Esophagus squamous epithelium (tissue), 4 donors: ENCODE measurements around the gene COL26A1.

Source experiments
- POLR2A ChIP-seq, 4 donors: fragments of 450-650 bp; IDR thresholded peaks; one replicate each; pipeline ENCODE4 v1.6.1; 2017; ENCODE audit warnings: antibody characterized with exemption in 4 of 4, mild to moderate bottlenecking in 4 of 4, moderate library complexity in 3 of 4
- TF ChIP-seq, protein P1 (sequence below), 6 experiments: fragments of 450-650 bp in 4 of 6; fragments of 200-600 bp in 2 of 6; sonication (generic) in 2 of 6; IDR thresholded peaks; one replicate each; pipeline ENCODE4 v1.5.1; 2016 to 2019; ENCODE audit warnings: antibody characterized with exemption in 6 of 6, mild to moderate bottlenecking in 4 of 6, moderate library complexity in 4 of 6

DNA sequence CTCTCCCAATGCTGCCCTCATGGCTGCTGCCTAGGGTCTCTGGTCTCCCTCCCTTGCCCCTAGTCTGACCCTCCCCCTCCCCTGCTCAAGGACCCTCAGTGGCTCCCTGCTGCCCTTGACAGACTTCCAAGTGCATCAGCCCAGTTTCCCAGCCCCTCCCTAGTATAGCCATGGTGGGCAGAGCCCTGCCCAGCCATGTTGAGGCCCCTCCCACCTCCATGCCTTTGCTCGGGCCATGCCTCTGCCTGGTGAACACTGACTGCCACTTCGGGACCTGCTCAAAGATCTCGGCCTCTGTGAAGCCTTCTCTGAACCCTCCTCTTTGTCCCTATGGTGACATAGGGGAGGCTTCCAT lies 193.2 kb downstream of the COL26A1 start:
- TF ChIP-seq, protein P1, sequence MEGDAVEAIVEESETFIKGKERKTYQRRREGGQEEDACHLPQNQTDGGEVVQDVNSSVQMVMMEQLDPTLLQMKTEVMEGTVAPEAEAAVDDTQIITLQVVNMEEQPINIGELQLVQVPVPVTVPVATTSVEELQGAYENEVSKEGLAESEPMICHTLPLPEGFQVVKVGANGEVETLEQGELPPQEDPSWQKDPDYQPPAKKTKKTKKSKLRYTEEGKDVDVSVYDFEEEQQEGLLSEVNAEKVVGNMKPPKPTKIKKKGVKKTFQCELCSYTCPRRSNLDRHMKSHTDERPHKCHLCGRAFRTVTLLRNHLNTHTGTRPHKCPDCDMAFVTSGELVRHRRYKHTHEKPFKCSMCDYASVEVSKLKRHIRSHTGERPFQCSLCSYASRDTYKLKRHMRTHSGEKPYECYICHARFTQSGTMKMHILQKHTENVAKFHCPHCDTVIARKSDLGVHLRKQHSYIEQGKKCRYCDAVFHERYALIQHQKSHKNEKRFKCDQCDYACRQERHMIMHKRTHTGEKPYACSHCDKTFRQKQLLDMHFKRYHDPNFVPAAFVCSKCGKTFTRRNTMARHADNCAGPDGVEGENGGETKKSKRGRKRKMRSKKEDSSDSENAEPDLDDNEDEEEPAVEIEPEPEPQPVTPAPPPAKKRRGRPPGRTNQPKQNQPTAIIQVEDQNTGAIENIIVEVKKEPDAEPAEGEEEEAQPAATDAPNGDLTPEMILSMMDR (IDR thresholded peaks at IDR 0.05): no peak
- no peak for TF ChIP-seq POLR2A (IDR thresholded peaks at IDR 0.05)
